GM19463 (cell line): ENCODE data around the gene ADGRL2.

Experiments used
- ATAC-seq: cut with Tn5 transposase; IDR thresholded peaks from one replicate; pipeline ENCODE4 v1.9.1; 2021; ENCODE audit warnings: mild to moderate bottlenecking, moderate library complexity; ENCODE audit not compliant: unreplicated experiment

ADGRL2 gene

GRCh38 chr1:81976539-81976938, 175.8 kb downstream of the ADGRL2 start:
- ATAC-seq = no peak

DNA sequence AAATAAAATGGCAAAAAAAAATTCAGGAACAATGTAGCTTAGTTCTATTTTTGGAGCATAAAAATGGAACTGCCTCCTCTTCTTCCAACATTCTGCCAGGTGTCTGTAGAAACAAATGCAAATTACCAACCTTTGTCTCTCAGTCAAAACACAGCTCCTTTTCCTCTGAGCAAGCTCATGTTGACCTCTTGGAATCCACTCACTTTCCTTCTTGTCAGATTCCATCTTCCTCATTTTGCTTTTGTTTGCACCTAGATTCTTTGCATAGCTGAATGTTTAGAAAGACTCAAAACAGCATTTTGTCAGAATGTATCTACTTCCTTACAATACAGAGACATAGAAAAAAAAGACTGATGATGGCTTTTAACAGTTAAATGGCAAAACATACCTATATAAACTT, 178.2 kb downstream of the ADGRL2 start:
- no peak for ATAC-seq

DNA sequence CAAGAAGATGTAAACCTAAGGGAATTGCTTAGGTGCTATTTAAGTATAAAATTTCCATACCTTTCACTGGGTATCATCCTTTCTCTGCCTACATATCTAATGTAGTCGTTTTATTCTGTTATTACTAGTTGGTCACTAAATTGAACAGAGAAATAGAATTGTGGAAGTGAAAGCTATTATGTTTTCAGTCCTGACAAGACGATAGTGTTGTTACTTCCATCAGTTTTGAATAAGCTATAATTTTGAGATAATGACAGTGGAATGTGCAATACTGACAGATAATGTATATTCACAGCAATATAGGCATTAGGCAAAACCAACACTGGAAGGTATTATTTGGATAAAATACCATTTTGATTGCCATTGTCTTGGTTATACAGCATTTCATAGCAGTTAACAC, 181.8 kb downstream of the ADGRL2 start:
- ATAC-seq = no peak

DNA sequence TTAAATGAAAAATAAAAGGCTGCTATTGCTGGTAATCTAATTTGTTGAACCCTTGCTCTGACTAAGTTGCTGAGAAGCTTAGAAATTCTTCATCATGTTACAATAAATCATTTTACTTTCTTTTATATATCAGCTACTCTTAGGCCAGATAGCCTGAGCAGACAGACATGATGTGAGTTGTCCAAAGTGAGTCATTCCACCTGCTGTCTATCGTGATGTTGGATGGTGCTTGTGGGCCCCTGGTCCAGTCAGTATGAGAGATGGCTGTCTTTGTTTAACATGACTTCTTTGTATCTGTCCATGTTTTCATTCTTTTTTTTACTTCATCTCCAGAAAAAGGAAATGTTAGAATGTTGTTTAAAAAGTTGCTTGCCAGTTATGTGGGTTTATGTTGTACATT, 188.8 kb downstream of the ADGRL2 start:
- ATAC-seq = no peak

DNA sequence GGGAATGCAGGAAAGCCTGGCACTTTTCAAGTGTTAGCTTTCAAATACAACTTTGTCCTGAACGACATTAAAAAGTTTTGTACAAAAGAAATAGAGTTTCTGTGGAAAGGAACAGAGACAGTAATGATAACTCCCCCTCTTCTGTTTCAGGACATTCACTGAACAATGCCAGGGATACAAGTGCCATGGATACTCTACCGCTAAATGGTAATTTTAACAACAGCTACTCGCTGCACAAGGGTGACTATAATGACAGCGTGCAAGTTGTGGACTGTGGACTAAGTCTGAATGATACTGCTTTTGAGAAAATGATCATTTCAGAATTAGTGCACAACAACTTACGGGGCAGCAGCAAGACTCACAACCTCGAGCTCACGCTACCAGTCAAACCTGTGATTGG, 189.5 kb downstream of the ADGRL2 start:
- ATAC-seq = no peak

DNA sequence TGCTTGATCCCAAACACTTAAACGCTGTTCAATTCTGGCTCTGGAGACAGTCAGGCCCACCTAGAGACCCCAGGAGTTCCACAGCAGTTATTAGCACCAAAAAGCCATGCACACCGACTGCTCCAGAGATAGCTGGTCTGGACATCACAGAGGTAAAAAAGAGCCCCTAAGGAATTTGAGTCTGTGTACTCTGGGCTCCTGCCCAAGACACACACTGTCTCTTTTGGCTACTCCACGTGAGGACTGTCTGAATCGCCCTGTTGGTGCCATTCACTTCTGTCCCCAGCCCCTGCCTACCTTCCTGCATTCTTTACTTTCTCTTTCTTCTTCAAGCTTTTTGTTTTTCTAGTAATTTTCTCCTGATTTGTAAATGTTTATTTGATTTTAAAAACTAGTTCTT, 197.4 kb downstream of the ADGRL2 start:
- ATAC-seq = no peak

- no peak for ATAC-seq
These were observed 198.6 kb downstream of the ADGRL2 start for GRCh38 chr1:81999364-81999763.

GRCh38 chr1:82000221-82000620, 199.5 kb downstream of the ADGRL2 start:
- ATAC-seq = no peak

DNA sequence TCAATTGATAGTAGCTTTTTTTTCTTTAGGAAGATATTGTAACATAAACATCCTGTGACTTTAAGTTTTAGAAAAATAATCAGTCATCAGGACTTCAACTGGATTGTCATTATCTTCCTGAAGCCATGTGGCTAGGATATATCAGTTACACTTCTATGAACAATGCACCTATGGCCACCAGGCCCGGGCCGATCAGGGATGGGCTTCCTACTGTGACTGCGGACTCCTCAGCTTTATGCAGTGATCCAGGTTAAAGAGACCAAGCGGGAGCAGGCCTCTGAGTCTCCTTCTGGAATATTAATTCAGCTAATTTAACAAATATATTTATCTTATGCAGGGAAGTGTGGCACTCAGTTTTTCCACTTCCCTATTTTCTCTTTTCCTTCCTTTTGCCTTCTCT, 200.6 kb downstream of the ADGRL2 start:
- no peak for ATAC-seq

- no peak for ATAC-seq
These were observed 207.1 kb downstream of the ADGRL2 start for GRCh38 chr1:82007804-82008203.

DNA sequence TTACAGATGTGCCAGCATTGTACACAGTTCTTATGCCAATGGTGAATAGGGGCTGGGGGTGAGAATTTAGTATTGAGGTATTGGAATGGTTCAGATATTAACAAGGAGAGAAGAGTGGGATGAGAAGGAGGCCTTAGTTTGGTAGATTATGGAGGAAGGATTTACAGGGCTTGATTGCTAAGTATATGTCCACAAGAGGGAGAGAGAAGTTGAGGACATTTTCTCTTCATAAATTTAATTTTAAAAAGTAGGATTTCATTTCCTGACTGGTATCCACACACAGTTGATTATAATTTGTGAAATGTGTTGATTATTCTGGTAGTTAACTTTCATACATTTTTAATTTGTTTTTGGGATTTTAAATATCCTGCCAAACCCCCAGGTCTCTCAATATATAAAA, 213.0 kb downstream of the ADGRL2 start:
- ATAC-seq = no peak

- no peak for ATAC-seq
These were observed 214.7 kb downstream of the ADGRL2 start for GRCh38 chr1:82015444-82015843.

GRCh38 chr1:82018319-82018718, 217.6 kb downstream of the ADGRL2 start:
- ATAC-seq = no peak

DNA sequence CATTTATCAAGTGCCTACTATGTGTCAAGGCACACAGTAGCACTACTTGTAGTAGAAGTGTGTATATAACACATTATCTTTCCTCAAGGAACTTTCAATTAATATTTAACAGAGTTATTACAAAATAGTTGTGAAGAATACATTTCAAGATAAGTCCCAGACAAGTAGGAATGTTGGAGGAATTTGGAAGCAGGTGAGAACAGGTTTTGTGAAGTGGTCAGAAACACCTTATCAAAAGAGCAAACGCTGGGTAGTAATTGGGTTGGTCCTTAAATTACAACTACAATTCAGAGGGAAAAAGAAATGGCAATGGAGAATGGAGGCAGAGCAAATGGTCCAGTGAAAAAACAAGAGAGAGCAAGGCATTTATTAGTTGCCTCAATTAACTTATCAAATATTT, 218.8 kb downstream of the ADGRL2 start:
- ATAC-seq = no peak

DNA sequence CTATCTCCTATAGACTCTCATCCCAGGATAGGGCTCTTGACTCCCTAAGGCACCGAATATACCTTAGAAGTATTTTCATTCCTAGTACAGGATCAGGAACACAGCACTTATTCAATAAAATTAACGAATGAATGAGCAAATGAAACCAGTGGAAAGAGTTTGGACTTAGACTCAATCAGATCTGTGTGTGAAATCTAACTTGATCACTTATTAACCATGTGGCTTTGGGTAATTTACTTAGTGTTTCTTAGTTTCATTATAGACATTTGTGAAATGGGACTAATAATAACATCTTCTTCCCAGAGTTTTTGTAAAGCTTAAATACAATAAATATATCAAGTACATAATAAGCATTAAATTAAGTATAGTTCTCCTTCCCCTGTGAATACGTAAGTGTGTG, 230.1 kb downstream of the ADGRL2 start:
- no peak for ATAC-seq

GRCh38 chr1:82032068-82032467, 231.3 kb downstream of the ADGRL2 start:
- ATAC-seq = no peak

DNA sequence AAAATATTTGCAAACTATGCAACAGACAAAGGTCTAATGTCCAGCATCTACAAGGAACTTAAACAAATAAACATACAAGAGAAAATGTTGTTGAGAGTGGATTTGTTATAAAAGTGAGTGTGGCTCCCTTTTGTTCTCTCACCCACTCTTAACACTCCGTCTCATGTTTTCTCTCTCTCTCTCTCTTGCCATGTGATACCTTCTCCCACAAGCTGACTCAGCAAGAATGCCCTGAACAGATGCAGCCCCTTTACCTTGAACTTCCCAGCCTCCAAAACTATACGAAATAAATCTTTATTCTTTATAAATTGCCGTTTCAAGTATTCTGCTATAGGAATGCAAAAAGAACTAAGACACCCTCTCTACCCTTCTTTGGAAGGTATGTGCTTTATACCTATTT, 234.1 kb downstream of the ADGRL2 start:
- no peak for ATAC-seq
